Panc1 (cell line): ENCODE data around the gene WSCD2. TPM values are rescaled to one million over a fixed set of nuclear protein-coding genes. Genes with fewer than 3 reads are reported as not detected.

Experiments
- ATAC-seq: fragments of 200-7000 bp; cut with Tn5 transposase; 2 replicates; pipeline ENCODE4 v1.9.1; 2020; ENCODE audit warnings: mild to moderate bottlenecking, moderate library complexity
- BruUV-seq: library from RNA; stranded (reverse); fragments of 400-500 nt; replicated peaks from 2 replicates; lab custom pipeline; 2021; lab: Mats Ljungman, UMichigan
- CTCF ChIA-PET: fragments of 300-600 bp; sonication (Branson Sonifier 250); formaldehyde crosslinking; loops from one replicate; lab custom pipeline; 2022; ENCODE audit warnings: antibody characterized with exemption; lab: Charles Lee
- POLR2A ChIA-PET: fragments of 300-600 bp; sonication (Branson Sonifier 250); formaldehyde crosslinking; loops from one replicate; lab custom pipeline; 2022; ENCODE audit warnings: antibody characterized with exemption; lab: Charles Lee
- DNase-seq: peaks from one replicate; pipeline ENCODE4 v3.0.0-alpha.2; 2010; ENCODE audit warnings: low read depth, low spot score
- H3K27ac ChIP-seq: 2 replicates; pipeline ENCODE4 v1.5.1; 2011; ENCODE audit warnings: mild to moderate bottlenecking, low read length, inconsistent platforms
- H3K27me3 ChIP-seq: fragments of 200-500 bp; sonication (Bioruptor generic); 2 replicates; pipeline ENCODE4 v1.6.0; 2014; ENCODE audit warnings: low read length, inconsistent platforms; ENCODE audit not compliant: control insufficient read depth, insufficient read depth
- H3K36me3 ChIP-seq: fragments of 200-500 bp; sonication (Bioruptor generic); 2 replicates; pipeline ENCODE4 v1.5.1; 2014; ENCODE audit warnings: inconsistent platforms, mild to moderate bottlenecking, low read length, moderate library complexity; ENCODE audit not compliant: control insufficient read depth, insufficient read depth
- H3K4me1 ChIP-seq: 2 replicates; pipeline ENCODE4 v1.5.1; 2011; ENCODE audit warnings: inconsistent platforms, mild to moderate bottlenecking, low read length, moderate library complexity; ENCODE audit not compliant: control insufficient read depth, insufficient read depth
- H3K4me3 ChIP-seq, 2 experiments: 2 replicates each; pipeline ENCODE4 v1.5.1; 2011 to 2012; ENCODE audit warnings: low read depth in 2 of 2, low read length in 2 of 2, mild to moderate bottlenecking in 2 of 2, inconsistent platforms in 1 of 2, moderate library complexity in 1 of 2
- H3K9me3 ChIP-seq: fragments of 200-500 bp; sonication (Bioruptor generic); 2 replicates; pipeline ENCODE4 v1.5.1; 2014; ENCODE audit warnings: low read depth, mild to moderate bottlenecking, inconsistent platforms, low read length, moderate library complexity; ENCODE audit not compliant: control insufficient read depth, insufficient read depth
- POLR2AphosphoS5 ChIP-seq: IDR thresholded peaks from 2 replicates; pipeline ENCODE4 v1.6.1; 2012; ENCODE audit warnings: mild to moderate bottlenecking, low read depth, low read length, moderate library complexity
- REST ChIP-seq, 2 experiments: IDR thresholded peaks; 2 replicates each; pipeline ENCODE4 v1.6.1; 2011 to 2012; ENCODE audit warnings: low read depth in 2 of 2, control low read depth in 1 of 2, low read length in 1 of 2, mild to moderate bottlenecking in 1 of 2, moderate library complexity in 1 of 2; ENCODE audit not compliant: insufficient read depth in 1 of 2
- SIN3A ChIP-seq: IDR thresholded peaks from 2 replicates; pipeline ENCODE4 v1.6.1; 2012; ENCODE audit warnings: low read depth, mild to moderate bottlenecking, low read length, moderate library complexity, borderline replicate concordance; ENCODE audit not compliant: insufficient read depth
- TCF7L2 ChIP-seq: IDR thresholded peaks from 2 replicates; pipeline ENCODE4 v1.6.1; 2011; ENCODE audit warnings: mild to moderate bottlenecking, low read depth, low read length, inconsistent platforms
- in situ Hi-C: cut with HindIII; loops from 2 replicates; pipeline ENCODE4 v1.10.0; 2016; ENCODE audit warnings: low sequenced_read_pairs, low pct_unique_long_range_greater_than_20kb
- intact Hi-C: fragments of 100-400 bp; cut with micrococcal nuclease; formaldehyde crosslinking; loops from one replicate; pipeline ENCODE4 v1.10.0; 2022; ENCODE audit not compliant: unreplicated experiment
- total RNA-seq: library from RNA; stranded (reverse); gene quantifications from one replicate; pipeline ENCODE4 v1.2.1, GENCODE V29; 2021; ENCODE audit not compliant: unreplicated experiment
- TF ChIP-seq, protein P1 (sequence below): fragments of 450-650 bp; IDR thresholded peaks from 2 replicates; pipeline ENCODE4 v1.5.1; 2017; ENCODE audit warnings: mild to moderate bottlenecking

WSCD2 gene
- total RNA-seq, 1 experiment from 2014 or later, result 0.64 TPM

- Histone ChIP-seq H3K9me3 (no peaks in the 10 kb centered on the region), H3K27ac (no peak overlapping the region), H3K4me3 (no peak overlapping the region), H3K4me1 (no peaks in the 10 kb centered on the region), H3K36me3 (no peaks in the 10 kb centered on the region), H3K27me3 (peaks cover 3% of the 10 kb centered on the region)
- BruUV-seq, result no TSS peak
- intact Hi-C loops (no loop called here), in situ Hi-C loops (no loop called here)
- no peak for DNase-seq
- CTCF ChIA-PET, result no interaction called here
- ATAC-seq, result no peak
- POLR2A ChIA-PET, result no interaction called here
- TF ChIP-seq, protein P1, sequence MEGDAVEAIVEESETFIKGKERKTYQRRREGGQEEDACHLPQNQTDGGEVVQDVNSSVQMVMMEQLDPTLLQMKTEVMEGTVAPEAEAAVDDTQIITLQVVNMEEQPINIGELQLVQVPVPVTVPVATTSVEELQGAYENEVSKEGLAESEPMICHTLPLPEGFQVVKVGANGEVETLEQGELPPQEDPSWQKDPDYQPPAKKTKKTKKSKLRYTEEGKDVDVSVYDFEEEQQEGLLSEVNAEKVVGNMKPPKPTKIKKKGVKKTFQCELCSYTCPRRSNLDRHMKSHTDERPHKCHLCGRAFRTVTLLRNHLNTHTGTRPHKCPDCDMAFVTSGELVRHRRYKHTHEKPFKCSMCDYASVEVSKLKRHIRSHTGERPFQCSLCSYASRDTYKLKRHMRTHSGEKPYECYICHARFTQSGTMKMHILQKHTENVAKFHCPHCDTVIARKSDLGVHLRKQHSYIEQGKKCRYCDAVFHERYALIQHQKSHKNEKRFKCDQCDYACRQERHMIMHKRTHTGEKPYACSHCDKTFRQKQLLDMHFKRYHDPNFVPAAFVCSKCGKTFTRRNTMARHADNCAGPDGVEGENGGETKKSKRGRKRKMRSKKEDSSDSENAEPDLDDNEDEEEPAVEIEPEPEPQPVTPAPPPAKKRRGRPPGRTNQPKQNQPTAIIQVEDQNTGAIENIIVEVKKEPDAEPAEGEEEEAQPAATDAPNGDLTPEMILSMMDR, result no peak
- TF ChIP-seq TCF7L2, result no peak
- TF ChIP-seq SIN3A, result no peak
- no peak for TF ChIP-seq POLR2AphosphoS5
- no peak for TF ChIP-seq REST (IDR thresholded peaks at IDR 0.05; ENCODE audit: insufficient read depth in 1 of 2, low read depth in 2 of 2, low read length in 1 of 2)
Measured at GRCh38 chr12:108140501-108140900, 11.4 kb downstream of the WSCD2 start.

- in situ Hi-C loops, result no loop called here
- BruUV-seq, result no TSS peak
Measured at GRCh38 chr12:108141600-108142130, 12.6 kb downstream of the WSCD2 start.

More at GRCh38 chr12:108141600-108142130, 12.6 kb downstream of the WSCD2 start:
- DNase-seq (no peak), ATAC-seq (no peak)
- Histone ChIP-seq H3K27me3 (peaks cover 3% of the 10 kb centered on the region), H3K4me3 (no peak overlapping the region), H3K9me3 (no peaks in the 10 kb centered on the region), H3K4me1 (no peaks in the 10 kb centered on the region), H3K27ac (no peak overlapping the region), H3K36me3 (no peaks in the 10 kb centered on the region)
- TF ChIP-seq, protein P1, result no peak
- TF ChIP-seq POLR2AphosphoS5 (no peak), SIN3A (no peak), TCF7L2 (no peak), REST (IDR thresholded peaks at IDR 0.05; ENCODE audit: insufficient read depth in 1 of 2, low read depth in 2 of 2, low read length in 1 of 2) (no peak)
- CTCF ChIA-PET, result no interaction called here
- intact Hi-C loops, result no loop called here
- POLR2A ChIA-PET, result no interaction called here
